Ovary (tissue), 3 donors: ENCODE data around the gene TBC1D2.

Source experiments
- EP300 ChIP-seq: sonication (generic); formaldehyde crosslinking; IDR thresholded peaks from one replicate; pipeline ENCODE4 v1.6.1; 2017; ENCODE audit warnings: antibody characterized with exemption
- POLR2A ChIP-seq: fragments of 450-650 bp; IDR thresholded peaks from one replicate; pipeline ENCODE4 v1.6.1; 2017; ENCODE audit warnings: antibody characterized with exemption, mild to moderate bottlenecking, moderate library complexity
- TF ChIP-seq, protein P1 (sequence below), 3 donors: fragments of 450-650 bp in 2 of 3; fragments of 200-600 bp in 1 of 3; IDR thresholded peaks; one replicate each; pipeline versions ENCODE4 v1.5.1 to v1.8.0; 2016 to 2022; ENCODE audit warnings: antibody characterized with exemption in 3 of 3, mild to moderate bottlenecking in 1 of 3
- donor health status: DM: no; HTN: no; CAD: no.

DNA sequence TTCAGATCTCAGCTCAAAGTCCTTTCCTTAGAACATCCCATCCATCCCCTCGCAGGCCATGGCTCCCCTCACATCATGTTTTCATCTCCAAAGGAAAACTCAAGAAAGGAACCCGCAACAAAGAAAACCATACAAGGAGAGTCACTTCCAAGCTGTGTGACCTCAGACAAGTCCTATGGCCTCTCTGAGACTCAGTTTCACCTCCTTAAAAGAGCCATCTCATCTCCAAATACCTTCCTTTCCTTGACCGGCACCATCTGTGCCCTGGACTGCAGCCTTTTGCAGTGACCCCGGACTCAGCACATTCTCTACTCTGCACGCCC lies 73.7 kb downstream of the TBC1D2 start:
- TF ChIP-seq POLR2A = no peak
- TF ChIP-seq, protein P1, sequence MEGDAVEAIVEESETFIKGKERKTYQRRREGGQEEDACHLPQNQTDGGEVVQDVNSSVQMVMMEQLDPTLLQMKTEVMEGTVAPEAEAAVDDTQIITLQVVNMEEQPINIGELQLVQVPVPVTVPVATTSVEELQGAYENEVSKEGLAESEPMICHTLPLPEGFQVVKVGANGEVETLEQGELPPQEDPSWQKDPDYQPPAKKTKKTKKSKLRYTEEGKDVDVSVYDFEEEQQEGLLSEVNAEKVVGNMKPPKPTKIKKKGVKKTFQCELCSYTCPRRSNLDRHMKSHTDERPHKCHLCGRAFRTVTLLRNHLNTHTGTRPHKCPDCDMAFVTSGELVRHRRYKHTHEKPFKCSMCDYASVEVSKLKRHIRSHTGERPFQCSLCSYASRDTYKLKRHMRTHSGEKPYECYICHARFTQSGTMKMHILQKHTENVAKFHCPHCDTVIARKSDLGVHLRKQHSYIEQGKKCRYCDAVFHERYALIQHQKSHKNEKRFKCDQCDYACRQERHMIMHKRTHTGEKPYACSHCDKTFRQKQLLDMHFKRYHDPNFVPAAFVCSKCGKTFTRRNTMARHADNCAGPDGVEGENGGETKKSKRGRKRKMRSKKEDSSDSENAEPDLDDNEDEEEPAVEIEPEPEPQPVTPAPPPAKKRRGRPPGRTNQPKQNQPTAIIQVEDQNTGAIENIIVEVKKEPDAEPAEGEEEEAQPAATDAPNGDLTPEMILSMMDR (IDR thresholded peaks at IDR 0.05) = no peak
- TF ChIP-seq EP300 = no peak
